HG02678 (cell line): Measurements from ENCODE around the gene STON1.
"Not testable (repeated sequence)": the region's sequence is repeated elsewhere in the genome, so short reads cannot be mapped to it uniquely, and the experiment has no call there.

ENCODE experiments used
- ATAC-seq: cut with Tn5 transposase; IDR thresholded peaks from one replicate; pipeline ENCODE4 v1.9.1; 2021; ENCODE audit warnings: mild to moderate bottlenecking, moderate library complexity; ENCODE audit not compliant: unreplicated experiment

STON1 gene

GRCh38 chr2:48617618-48618017 is 87.7 kb downstream of the STON1 start, which contains the start of gene GTF2A1L:
GTF2A1L (plus strand) TSS chr2:48617856; CDS start chr2:48617875, 19 bp downstream.
- no peak for ATAC-seq

GRCh38 chr2:48619526-48619925 is 89.6 kb downstream of the STON1 start:
- no peak for ATAC-seq

- ATAC-seq, result no peak
Measured at GRCh38 chr2:48620604-48621003, 90.7 kb downstream of the STON1 start.

- not testable (repeated sequence) for ATAC-seq
Measured at GRCh38 chr2:48622691-48623090, 92.7 kb downstream of the STON1 start.

GRCh38 chr2:48624696-48625095 is 94.7 kb downstream of the STON1 start:
- no peak for ATAC-seq

GRCh38 chr2:48626047-48626446 is 96.1 kb downstream of the STON1 start:
- ATAC-seq, result no peak

- no peak for ATAC-seq
Measured at GRCh38 chr2:48633143-48633542, 103.2 kb downstream of the STON1 start.

- no peak for ATAC-seq
Measured at GRCh38 chr2:48635786-48636185, 105.8 kb downstream of the STON1 start.

- no peak for ATAC-seq
Measured at GRCh38 chr2:48638261-48638660, 108.3 kb downstream of the STON1 start.
